WTC11 (cell line): ENCODE results near the gene BICDL1. TPM values are rescaled to one million over a fixed set of nuclear protein-coding genes. Genes with fewer than 3 reads are reported as not detected.

Experiments
- ATAC-seq: fragments of 200-7000 bp; cut with Tn5 transposase; 2 replicates; pipeline ENCODE4 v1.10.0; 2021; ENCODE audit warnings: mild to moderate bottlenecking, moderate library complexity
- CTCF ChIA-PET: fragments of 300-600 bp; sonication (Branson Sonifier 250); formaldehyde crosslinking; loops from one replicate; lab custom pipeline; 2021; ENCODE audit warnings: antibody characterized with exemption; lab: Charles Lee
- POLR2A ChIA-PET: fragments of 350-600 bp; sonication (Branson Sonifier 250); formaldehyde crosslinking; loops from one replicate; lab custom pipeline; 2021; ENCODE audit warnings: antibody characterized with exemption; lab: Charles Lee
- DNase-seq: peaks from one replicate; pipeline ENCODE4 v3.0.0; 2021; ENCODE audit warnings: low spot score
- H3K27ac Mint-ChIP-seq: 2 replicates; pipeline ENCODE4 v1.8.0; 2021; ENCODE audit warnings: mixed read lengths
- H3K27me3 Mint-ChIP-seq: 2 replicates; pipeline ENCODE4 v1.8.0; 2021; ENCODE audit warnings: low read depth, mild to moderate bottlenecking, moderate library complexity, mixed read lengths
- H3K36me3 Mint-ChIP-seq: 2 replicates; pipeline ENCODE4 v1.8.0; 2021; ENCODE audit warnings: mixed read lengths
- H3K4me1 Mint-ChIP-seq: 2 replicates; pipeline ENCODE4 v1.8.0; 2022; ENCODE audit warnings: mixed read lengths
- H3K4me3 Mint-ChIP-seq: 2 replicates; pipeline ENCODE4 v1.8.0; 2021; ENCODE audit warnings: mild to moderate bottlenecking, moderate library complexity, mixed read lengths
- H3K9me3 Mint-ChIP-seq: 2 replicates; pipeline ENCODE4 v1.8.0; 2021; ENCODE audit warnings: mixed read lengths
- ARID4B ChIP-seq: sonication (generic); formaldehyde crosslinking; IDR thresholded peaks from 2 replicates; pipeline ENCODE4 v1.8.0; 2023; ENCODE audit warnings: missing genetic modification reagents, mild to moderate bottlenecking, borderline replicate concordance
- ATF2 ChIP-seq: sonication (generic); formaldehyde crosslinking; IDR thresholded peaks from 2 replicates; pipeline ENCODE4 v1.8.1; 2022; ENCODE audit warnings: low read depth, missing genetic modification reagents, borderline replicate concordance
- E2F5 ChIP-seq: sonication (generic); formaldehyde crosslinking; IDR thresholded peaks from 2 replicates; pipeline ENCODE4 v1.8.1; 2022; ENCODE audit warnings: mild to moderate bottlenecking, moderate library complexity, missing genetic modification reagents
- ESRRA ChIP-seq: sonication (generic); formaldehyde crosslinking; IDR thresholded peaks from 2 replicates; pipeline ENCODE4 v1.8.1; 2022; ENCODE audit warnings: mild to moderate bottlenecking, missing genetic modification reagents, borderline replicate concordance
- FOXK1 ChIP-seq: sonication (generic); formaldehyde crosslinking; IDR thresholded peaks from 2 replicates; pipeline ENCODE4 v1.8.0; 2022; ENCODE audit warnings: mild to moderate bottlenecking, moderate library complexity, missing genetic modification reagents
- FOXP1 ChIP-seq: sonication (generic); formaldehyde crosslinking; IDR thresholded peaks from 2 replicates; pipeline ENCODE4 v1.8.0; 2022; ENCODE audit warnings: missing genetic modification reagents, mild to moderate bottlenecking, moderate library complexity, borderline replicate concordance
- IRF1 ChIP-seq: sonication (generic); formaldehyde crosslinking; IDR thresholded peaks from 2 replicates; pipeline ENCODE4 v1.8.0; 2023; ENCODE audit warnings: missing genetic modification reagents
- IRF2 ChIP-seq: sonication (generic); formaldehyde crosslinking; IDR thresholded peaks from 2 replicates; pipeline ENCODE4 v1.8.0; 2022; ENCODE audit warnings: low read depth, missing genetic modification reagents, borderline replicate concordance
- MLX ChIP-seq: sonication (generic); formaldehyde crosslinking; IDR thresholded peaks from 2 replicates; pipeline ENCODE4 v1.8.1; 2023; ENCODE audit warnings: mild to moderate bottlenecking, missing genetic modification reagents, moderate library complexity
- NR3C1 ChIP-seq: sonication (generic); formaldehyde crosslinking; conservative IDR thresholded peaks from 2 replicates; pipeline ENCODE4 v1.8.1; 2023; ENCODE audit warnings: low read depth, mild to moderate bottlenecking, missing genetic modification reagents
- SMAD3 ChIP-seq: sonication (generic); formaldehyde crosslinking; IDR thresholded peaks from 2 replicates; pipeline ENCODE4 v1.8.0; 2022; ENCODE audit warnings: missing genetic modification reagents, mild to moderate bottlenecking, borderline replicate concordance
- TEAD4 ChIP-seq: sonication (generic); formaldehyde crosslinking; IDR thresholded peaks from 2 replicates; pipeline ENCODE4 v1.8.0; 2022; ENCODE audit warnings: mild to moderate bottlenecking, missing genetic modification reagents
- TP53 ChIP-seq: sonication (generic); formaldehyde crosslinking; IDR thresholded peaks from 2 replicates; pipeline ENCODE4 v1.8.1; 2023; ENCODE audit warnings: mild to moderate bottlenecking, missing genetic modification reagents
- ZNF263 ChIP-seq: sonication (generic); formaldehyde crosslinking; IDR thresholded peaks from 2 replicates; pipeline ENCODE4 v1.8.1; 2022; ENCODE audit warnings: low read depth, mild to moderate bottlenecking, moderate library complexity, missing genetic modification reagents
- ZNF532 ChIP-seq: fragments of 250-450 bp; sonication (Bioruptor Pico); IDR thresholded peaks from 2 replicates; pipeline ENCODE4 v1.9.0; 2021; ENCODE audit warnings: mild to moderate bottlenecking, borderline replicate concordance
- total RNA-seq: library from RNA; stranded (reverse); gene quantifications from 3 replicates; pipeline ENCODE4 v1.2.3, GENCODE V29; 2021

The BICDL1 gene
- total RNA-seq, 1 experiment from 2014 or later = 23.1 TPM

- TF ChIP-seq ARID4B = no peak
These were observed 77.3 kb downstream of the BICDL1 start (continued) for GRCh38 chr12:120066341-120066740.

- H3K27ac Mint-ChIP-seq = no peak overlapping the region; the same call in 1 of the 2 replicates
- TF ChIP-seq ESRRA (CRISPR knock-in tag) (no peak), NR3C1 (no peak), TEAD4 (no peak), ATF2 (no peak), ZNF263 (CRISPR knock-in tag) (no peak), E2F5 (CRISPR knock-in tag) (no peak), SMAD3 (CRISPR knock-in tag) (no peak), MLX (CRISPR knock-in tag) (no peak), IRF1 (CRISPR knock-in tag) (no peak), FOXP1 (no peak), FOXK1 (CRISPR knock-in tag) (no peak), ZNF532 (no peak), TP53 (no peak), ARID4B (no peak), IRF2 (CRISPR knock-in tag) (no peak)
These were observed 78.2 kb downstream of the BICDL1 start for GRCh38 chr12:120067084-120067869.

More at GRCh38 chr12:120067084-120067869, 78.2 kb downstream of the BICDL1 start:
- DNase-seq = no peak
- CTCF ChIA-PET = no interaction called here
- ATAC-seq = no peak
- POLR2A ChIA-PET = no interaction called here
- Mint-ChIP-seq H3K4me1 (no peaks in the 10 kb centered on the region; the same call in 1 of the 2 replicates), H3K9me3 (no peaks in the 10 kb centered on the region), H3K36me3 (no peaks in the 10 kb centered on the region), H3K4me3 (no peak overlapping the region), H3K27me3 (no peaks in the 10 kb centered on the region)
